ENCODE data around the gene ZFYVE28. TPM values are rescaled to one million over a fixed set of nuclear protein-coding genes. Genes with fewer than 3 reads are reported as not detected.
A peak's percentile ranks its signal among the peaks of the same experiment; 100 is the strongest.

Gene ZFYVE28
- total RNA-seq, 2 experiments from 2014 or later = 26.2 to 28.0 TPM

DNA sequence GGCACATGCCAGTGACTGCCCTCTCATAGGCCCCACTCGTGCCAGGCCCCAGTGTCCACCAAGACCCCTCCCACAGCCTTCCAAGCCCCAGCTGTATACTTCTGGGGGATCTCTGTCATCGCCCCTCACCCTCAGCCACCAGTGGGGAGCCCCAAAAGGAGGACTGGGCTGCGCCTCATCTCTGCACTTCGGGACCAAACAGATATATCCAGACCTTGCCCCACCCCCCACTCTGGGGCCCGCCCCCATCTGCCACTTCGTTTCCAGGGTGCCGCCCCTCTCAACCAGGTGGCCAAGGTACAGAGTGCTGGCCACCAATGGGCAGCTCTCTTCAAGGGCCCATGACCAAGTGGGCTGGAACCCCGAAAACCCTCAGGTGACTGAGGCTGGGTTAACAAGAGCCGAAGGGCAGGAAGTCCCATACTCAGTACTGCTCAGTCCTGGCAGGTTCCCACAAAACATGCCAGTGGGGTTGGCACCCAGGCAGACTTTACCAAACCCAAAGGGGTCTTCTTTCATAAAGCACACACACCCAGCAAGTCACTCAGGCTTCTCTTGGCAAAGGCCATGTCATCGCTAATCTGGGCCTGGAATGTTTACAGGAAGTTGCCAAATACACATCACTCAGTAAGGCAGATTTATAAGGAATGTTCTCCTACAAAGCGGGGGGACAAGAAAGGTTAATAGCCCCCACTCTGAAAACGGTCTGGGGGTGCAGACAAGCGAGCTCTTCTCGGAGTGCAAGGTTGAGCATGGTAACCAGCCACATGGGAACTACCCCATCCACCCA lies 4.4 kb downstream of the ZFYVE28 start:
- intact Hi-C loops (cut with DNase I, micrococcal nuclease) = loop anchor here (1.0 to 10.0 kb wide), 7 partner anchors 47 to 699 kb away; partner anchors contain the start of genes HAUS3 (in 1 of the 2), MXD4 (in 1 of the 2), POLN (in 1 of the 2) and RNF4 (in 1 of the 2)
- H3K27me3 ChIP-seq (ENCODE audit: control insufficient read depth in 1 of 2, insufficient read depth in 2 of 2, low read length in 2 of 2) = peaks cover 6 to 9% of the 10 kb centered on the region in 2 experiments
- no peaks in the 10 kb centered on the region for H3K9me3 ChIP-seq (ENCODE audit: control insufficient read depth in 1 of 2, insufficient read depth in 1 of 2, low read length in 2 of 2)

DNA sequence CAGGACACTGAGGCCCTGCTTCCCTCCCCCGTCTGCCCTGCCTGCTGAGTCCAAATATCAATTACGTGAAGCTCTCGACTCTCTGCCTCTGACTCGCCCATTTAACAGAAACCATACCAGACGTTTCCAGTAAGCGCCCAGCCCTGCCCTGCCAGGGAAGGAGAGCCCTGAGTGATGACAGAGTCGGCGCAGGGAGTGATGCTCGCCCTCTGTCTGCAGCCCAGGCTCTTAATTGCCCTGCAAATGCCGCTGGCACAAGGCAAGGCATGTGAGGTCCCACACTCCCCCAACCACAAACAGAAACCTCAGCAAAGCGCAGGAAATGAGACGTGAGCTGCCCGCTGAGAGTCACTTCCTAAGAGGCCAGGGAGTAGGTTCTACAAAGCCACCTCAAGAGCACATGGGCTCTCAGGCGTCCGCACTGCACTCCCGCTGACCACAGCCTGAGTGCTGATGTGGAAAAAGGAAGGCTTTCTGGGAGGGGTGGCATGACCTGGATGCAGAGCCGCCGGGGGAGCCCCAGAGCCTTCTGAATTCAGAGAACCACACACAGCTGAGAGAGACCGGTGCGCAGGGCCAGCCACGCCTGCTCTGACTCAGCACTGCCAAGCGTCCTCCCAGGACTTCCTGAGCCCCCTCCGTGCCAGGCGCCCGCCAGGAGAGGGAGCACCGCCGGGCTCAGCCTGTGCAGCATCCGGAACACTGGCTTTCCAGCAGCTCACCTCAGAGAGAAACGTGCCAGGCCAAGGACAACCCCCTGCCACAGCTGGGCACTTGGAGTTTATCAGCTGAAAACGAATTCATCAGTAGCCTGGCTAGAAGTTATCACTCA lies 5.3 kb downstream of the ZFYVE28 start:
- TF ChIP-seq, protein P1, sequence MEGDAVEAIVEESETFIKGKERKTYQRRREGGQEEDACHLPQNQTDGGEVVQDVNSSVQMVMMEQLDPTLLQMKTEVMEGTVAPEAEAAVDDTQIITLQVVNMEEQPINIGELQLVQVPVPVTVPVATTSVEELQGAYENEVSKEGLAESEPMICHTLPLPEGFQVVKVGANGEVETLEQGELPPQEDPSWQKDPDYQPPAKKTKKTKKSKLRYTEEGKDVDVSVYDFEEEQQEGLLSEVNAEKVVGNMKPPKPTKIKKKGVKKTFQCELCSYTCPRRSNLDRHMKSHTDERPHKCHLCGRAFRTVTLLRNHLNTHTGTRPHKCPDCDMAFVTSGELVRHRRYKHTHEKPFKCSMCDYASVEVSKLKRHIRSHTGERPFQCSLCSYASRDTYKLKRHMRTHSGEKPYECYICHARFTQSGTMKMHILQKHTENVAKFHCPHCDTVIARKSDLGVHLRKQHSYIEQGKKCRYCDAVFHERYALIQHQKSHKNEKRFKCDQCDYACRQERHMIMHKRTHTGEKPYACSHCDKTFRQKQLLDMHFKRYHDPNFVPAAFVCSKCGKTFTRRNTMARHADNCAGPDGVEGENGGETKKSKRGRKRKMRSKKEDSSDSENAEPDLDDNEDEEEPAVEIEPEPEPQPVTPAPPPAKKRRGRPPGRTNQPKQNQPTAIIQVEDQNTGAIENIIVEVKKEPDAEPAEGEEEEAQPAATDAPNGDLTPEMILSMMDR (IDR thresholded peaks at IDR 0.05) = no peak
- peak overlapping the region; percentile 74 for H3K4me3 Mint-ChIP-seq
- peak; percentile 73 for ATAC-seq (ENCODE audit: poor library complexity)

More for the DNA sequence above, 4.4 kb downstream of the ZFYVE28 start:
- H3K4me3 Mint-ChIP-seq = peak overlapping the region; percentile 74
- CTCF ChIA-PET = interaction anchor here (0.7 to 3.1 kb wide), 8 partner anchors 11 to 660 kb away, joined by 3 to 21 read pairs (median 6); partner anchors contain the start of gene MXD4
- peak in 8 of 14 experiments; percentile 16 to 68 (median 26) for DNase-seq
- H3K36me3 ChIP-seq (ENCODE audit: insufficient read depth, low read length) = no peaks in the 10 kb centered on the region
- H3K9me3 Mint-ChIP-seq = no peaks in the 10 kb centered on the region
- peaks cover 4% of the 10 kb centered on the region for H3K27me3 Mint-ChIP-seq
- H3K4me1 Mint-ChIP-seq (ENCODE audit: low read depth) = peaks cover 65% of the 10 kb centered on the region
- no peak for ATAC-seq (ENCODE audit: poor library complexity)
- no peaks in the 10 kb centered on the region for H3K36me3 Mint-ChIP-seq (ENCODE audit: low read depth)
- peak overlapping the region; percentile 94 for H3K27ac Mint-ChIP-seq
- peak overlapping the region; percentile 52 for H3K4me3 ChIP-seq (ENCODE audit: low read length)
- TF ChIP-seq, protein P1 (IDR thresholded peaks at IDR 0.05) = no peak
- H3K27ac ChIP-seq (ENCODE audit: low read depth in 1 of 2, low read length in 2 of 2) = peak overlapping the region; percentile 81 to 96
- H3K4me1 ChIP-seq (ENCODE audit: insufficient read depth, low read length) = peaks cover 84% of the 10 kb centered on the region
- POLR2A ChIA-PET = interaction anchor here (0.6 to 3.1 kb wide), 11 partner anchors 11 to 404 kb away, joined by 3 to 45 read pairs (median 10); partner anchors contain the start of genes FAM193A, MXD4 and RNF4

More for the DNA sequence above, 5.3 kb downstream of the ZFYVE28 start:
- peaks cover 4% of the 10 kb centered on the region for H3K27me3 Mint-ChIP-seq
- H3K36me3 Mint-ChIP-seq (ENCODE audit: low read depth) = no peaks in the 10 kb centered on the region
- H3K27ac ChIP-seq (ENCODE audit: low read depth in 1 of 2, low read length in 2 of 2) = peak overlapping the region; percentile 81 to 96
- no peaks in the 10 kb centered on the region for H3K36me3 ChIP-seq (ENCODE audit: insufficient read depth, low read length)
- H3K9me3 ChIP-seq (ENCODE audit: control insufficient read depth in 1 of 2, insufficient read depth in 1 of 2, low read length in 2 of 2) = no peaks in the 10 kb centered on the region
- POLR2A ChIA-PET = interaction anchor here (0.6 to 3.1 kb wide), 23 partner anchors 8 to 632 kb away, joined by 3 to 45 read pairs (median 5); partner anchors contain the start of genes FAM193A, HAUS3, MXD4 and NSD2
- peak overlapping the region; percentile 94 for H3K27ac Mint-ChIP-seq
- H3K4me1 Mint-ChIP-seq (ENCODE audit: low read depth) = peaks cover 72% of the 10 kb centered on the region
- CTCF ChIA-PET = interaction anchor here (0.5 to 3.1 kb wide), 18 partner anchors 10 to 660 kb away, joined by 3 to 21 read pairs (median 4); partner anchors contain the start of genes FAM193A, HAUS3, MXD4 and POLN
- peak overlapping the region; percentile 52 for H3K4me3 ChIP-seq (ENCODE audit: low read length)
- no peaks in the 10 kb centered on the region for H3K9me3 Mint-ChIP-seq
- peaks cover 6 to 9% of the 10 kb centered on the region in 2 experiments for H3K27me3 ChIP-seq (ENCODE audit: control insufficient read depth in 1 of 2, insufficient read depth in 2 of 2, low read length in 2 of 2)
- DNase-seq = peak; percentile 63 to 98 (median 84)
- intact Hi-C loops (cut with DNase I, micrococcal nuclease) = loop anchor here (1.0 to 10.0 kb wide), 7 partner anchors 48 to 698 kb away; partner anchors contain the start of genes MXD4 (in 2 of the 2), HAUS3 (in 1 of the 2), POLN (in 1 of the 2) and RNF4 (in 1 of the 2)
- H3K4me1 ChIP-seq (ENCODE audit: insufficient read depth, low read length) = peaks cover 90% of the 10 kb centered on the region

Data from CD4-positive, alpha-beta T cell (primary cell).